ENCODE data around the gene EFCC1.

The EFCC1 gene

DNA sequence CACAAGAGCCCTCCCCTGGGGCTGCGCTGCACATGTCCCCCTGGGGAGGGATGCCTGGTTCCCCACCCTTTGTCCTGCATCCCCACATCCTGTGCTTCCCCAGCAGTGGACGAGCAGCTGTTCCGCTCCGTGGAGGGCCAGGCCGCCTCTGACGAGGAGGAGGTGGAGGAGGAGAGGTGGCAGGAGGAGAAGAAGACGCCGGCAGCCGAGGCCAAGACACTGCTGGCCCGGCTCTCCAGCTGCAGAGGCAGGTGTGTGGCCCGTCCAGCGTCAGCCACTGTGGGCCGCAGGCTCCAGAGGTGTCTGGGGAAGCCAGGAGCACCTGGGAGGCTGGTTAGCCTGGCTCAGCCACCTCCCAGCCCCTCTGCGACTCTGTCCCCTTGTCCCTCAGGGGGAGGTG lies 31.6 kb downstream of the EFCC1 start:
- H3K27me3 ChIP-seq (ENCODE audit: insufficient read depth, low read length): 0 out of 2 replicates have a peak, but pooled peaks cover 3% of the 10 kb centered on the region
- H3K27ac ChIP-seq (ENCODE audit: low read depth, low read length): no peak overlapping the region
- no peaks in the 10 kb centered on the region for H3K4me1 ChIP-seq (ENCODE audit: control insufficient read depth, insufficient read depth, low read length, unreplicated experiment)

DNA sequence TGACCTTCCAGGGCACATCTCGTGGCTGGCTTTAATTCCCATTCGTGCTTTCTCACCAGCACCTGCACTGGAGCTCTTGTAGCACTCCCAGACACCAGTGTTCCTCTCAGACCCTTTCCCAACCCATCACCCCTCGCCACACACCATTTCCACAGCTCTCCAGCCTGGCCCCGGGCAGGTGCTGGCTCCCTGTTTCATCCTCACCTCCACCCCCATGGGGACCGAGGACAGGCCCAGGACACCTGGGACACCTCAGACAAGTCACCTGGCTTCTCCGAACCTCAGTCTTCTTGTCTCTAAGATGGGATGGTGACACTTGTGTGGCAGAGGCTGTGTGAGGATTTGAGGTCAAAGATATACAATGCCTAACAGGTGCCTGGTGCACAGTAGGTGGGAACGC lies 32.0 kb downstream of the EFCC1 start:
- Histone ChIP-seq H3K4me1 (ENCODE audit: control insufficient read depth, insufficient read depth, low read length, unreplicated experiment) (no peaks in the 10 kb centered on the region), H3K79me2 (ENCODE audit: control insufficient read depth, insufficient read depth, low read length, unreplicated experiment) (no peaks in the 10 kb centered on the region), H3K4me3 (ENCODE audit: low read depth, low read length) (no peak overlapping the region), H2AFZ (ENCODE audit: low read length, unreplicated experiment) (no peak overlapping the region), H3K27ac (ENCODE audit: low read depth, low read length) (no peak overlapping the region), H3K27me3 (ENCODE audit: insufficient read depth, low read length) (0 out of 2 replicates have a peak, but pooled peaks cover 3% of the 10 kb centered on the region), H3K36me3 (ENCODE audit: insufficient read depth, low read length) (no peaks in the 10 kb centered on the region)

More for the DNA sequence above, 31.6 kb downstream of the EFCC1 start:
- H3K4me3 ChIP-seq (ENCODE audit: low read depth, low read length): no peak overlapping the region
- no peaks in the 10 kb centered on the region for H3K79me2 ChIP-seq (ENCODE audit: control insufficient read depth, insufficient read depth, low read length, unreplicated experiment)
- H3K36me3 ChIP-seq (ENCODE audit: insufficient read depth, low read length): no peaks in the 10 kb centered on the region
- H2AFZ ChIP-seq (ENCODE audit: low read length, unreplicated experiment): no peak overlapping the region

DNA sequence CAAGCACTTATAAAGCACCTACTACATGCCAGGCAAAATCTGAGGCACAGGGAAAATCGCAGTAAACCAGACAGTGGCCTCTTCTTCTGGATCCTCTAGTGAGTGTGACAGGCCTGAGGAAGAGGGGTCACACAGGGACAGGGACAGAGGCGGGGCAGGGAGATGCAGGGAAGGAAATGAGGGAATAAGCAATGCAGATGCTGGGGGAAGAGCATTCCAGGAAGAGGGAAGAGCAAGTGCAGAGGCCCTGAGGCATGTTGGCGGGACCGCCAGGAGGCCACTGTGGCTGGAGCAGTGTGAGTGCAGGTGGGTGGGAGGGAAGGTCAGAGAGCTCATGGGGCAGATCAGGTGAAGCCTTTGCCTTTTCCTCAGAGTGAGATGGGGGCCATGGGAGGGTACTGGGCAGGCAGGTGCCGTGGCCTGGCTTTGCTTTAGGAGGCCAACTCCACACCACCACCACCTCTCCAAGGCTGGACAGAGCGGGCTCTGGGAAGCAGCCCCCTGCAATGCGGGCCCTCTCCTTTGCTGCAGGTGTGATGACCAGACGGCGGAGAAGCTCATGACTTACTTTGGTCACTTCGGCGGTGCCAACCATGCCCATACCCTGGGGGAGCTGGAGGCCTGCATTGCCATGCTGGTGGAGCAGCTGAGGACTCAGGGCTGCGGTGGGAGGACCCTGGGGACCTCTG lies 32.7 kb downstream of the EFCC1 start:
- Histone ChIP-seq H3K79me2 (ENCODE audit: control insufficient read depth, insufficient read depth, low read length, unreplicated experiment) (no peaks in the 10 kb centered on the region), H2AFZ (ENCODE audit: low read length, unreplicated experiment) (no peak overlapping the region), H3K4me1 (ENCODE audit: control insufficient read depth, insufficient read depth, low read length, unreplicated experiment) (no peaks in the 10 kb centered on the region), H3K4me3 (ENCODE audit: low read depth, low read length) (no peak overlapping the region), H3K27me3 (ENCODE audit: insufficient read depth, low read length) (0 out of 2 replicates have a peak, but pooled peaks cover 3% of the 10 kb centered on the region), H3K27ac (ENCODE audit: low read depth, low read length) (no peak overlapping the region), H3K36me3 (ENCODE audit: insufficient read depth, low read length) (no peaks in the 10 kb centered on the region)

DNA sequence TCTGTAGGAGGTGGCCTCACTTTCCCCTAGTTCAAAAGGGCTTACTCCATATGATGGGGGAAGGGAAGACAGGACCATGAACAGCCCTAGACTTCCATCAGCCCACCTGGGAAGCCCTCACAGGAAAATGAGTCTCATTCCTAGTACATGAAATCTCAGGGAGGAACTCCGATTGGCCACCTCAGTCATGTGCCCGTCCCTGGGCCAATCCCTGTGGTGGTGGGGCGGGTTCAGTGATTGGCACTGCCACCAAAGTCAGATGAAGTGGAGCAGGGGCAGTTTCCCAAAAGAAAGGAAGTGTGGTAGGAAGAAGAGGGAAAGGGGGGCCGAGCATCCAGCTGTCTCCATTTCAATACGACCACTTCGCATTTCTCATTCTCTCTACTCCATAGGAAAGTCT lies 33.5 kb downstream of the EFCC1 start:
- no peak overlapping the region for H2AFZ ChIP-seq (ENCODE audit: low read length, unreplicated experiment)
- no peaks in the 10 kb centered on the region for H3K79me2 ChIP-seq (ENCODE audit: control insufficient read depth, insufficient read depth, low read length, unreplicated experiment)

GRCh38 chr3:129035360-129036221 lies 34.5 kb downstream of the EFCC1 start:
- Histone ChIP-seq H3K79me2 (ENCODE audit: control insufficient read depth, insufficient read depth, low read length, unreplicated experiment) (no peaks in the 10 kb centered on the region), H3K27ac (ENCODE audit: low read depth, low read length) (no peak overlapping the region), H3K4me3 (ENCODE audit: low read depth, low read length) (no peak overlapping the region), H3K4me1 (ENCODE audit: control insufficient read depth, insufficient read depth, low read length, unreplicated experiment) (no peaks in the 10 kb centered on the region), H3K27me3 (ENCODE audit: insufficient read depth, low read length) (no peaks in the 10 kb centered on the region), H2AFZ (ENCODE audit: low read length, unreplicated experiment) (no peak overlapping the region), H3K36me3 (ENCODE audit: insufficient read depth, low read length) (no peaks in the 10 kb centered on the region)

More for the DNA sequence above, 33.5 kb downstream of the EFCC1 start:
- Histone ChIP-seq H3K27ac (ENCODE audit: low read depth, low read length) (no peak overlapping the region), H3K27me3 (ENCODE audit: insufficient read depth, low read length) (0 out of 2 replicates have a peak, but pooled peaks cover 3% of the 10 kb centered on the region), H3K36me3 (ENCODE audit: insufficient read depth, low read length) (no peaks in the 10 kb centered on the region), H3K4me3 (ENCODE audit: low read depth, low read length) (no peak overlapping the region), H3K4me1 (ENCODE audit: control insufficient read depth, insufficient read depth, low read length, unreplicated experiment) (no peaks in the 10 kb centered on the region)

DNA sequence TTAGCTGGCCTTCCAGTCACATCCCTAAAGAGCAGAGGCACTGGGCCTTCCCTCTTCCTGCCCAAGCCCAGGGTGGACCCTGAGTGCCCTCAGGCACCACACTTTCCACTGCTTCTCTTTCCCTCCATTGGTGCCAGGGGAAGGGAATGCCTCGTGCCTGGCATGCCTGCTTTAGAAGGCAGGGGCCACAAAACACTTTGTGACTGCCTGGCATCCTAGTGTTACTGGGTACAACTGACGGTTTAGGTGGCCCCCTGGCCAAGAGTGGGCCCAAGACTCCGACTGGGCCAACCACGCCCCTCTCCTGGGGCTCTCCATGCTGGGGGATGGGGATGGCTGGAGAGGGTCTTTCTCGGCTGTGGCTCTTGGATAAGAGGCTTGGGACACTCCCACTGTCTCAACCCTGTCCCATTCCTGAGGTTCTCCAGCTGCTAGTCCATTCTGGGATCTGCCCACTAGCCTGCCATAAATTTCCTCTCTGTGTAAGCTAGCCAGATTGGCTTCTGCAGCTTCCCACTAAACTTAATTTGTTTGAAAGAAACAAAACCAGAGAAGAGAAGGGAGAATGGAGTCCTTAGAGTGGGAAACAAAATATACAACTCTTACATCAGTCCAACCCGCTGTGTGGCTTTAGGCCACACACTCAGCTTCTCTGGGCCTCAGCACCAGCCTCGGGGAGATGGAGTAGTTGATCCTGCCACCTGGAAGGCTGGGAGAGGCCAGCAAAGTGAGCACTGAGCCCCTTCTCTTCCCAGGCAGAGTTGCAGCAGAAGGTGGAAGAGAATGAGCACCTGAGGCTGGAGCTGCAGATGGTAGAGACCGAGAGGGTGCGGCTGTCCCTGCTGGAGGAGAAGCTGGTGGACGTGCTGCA lies 35.4 kb downstream of the EFCC1 start:
- Histone ChIP-seq H3K27ac (ENCODE audit: low read depth, low read length) (no peak overlapping the region), H2AFZ (ENCODE audit: low read length, unreplicated experiment) (no peak overlapping the region), H3K4me3 (ENCODE audit: low read depth, low read length) (no peak overlapping the region), H3K36me3 (ENCODE audit: insufficient read depth, low read length) (no peaks in the 10 kb centered on the region), H3K79me2 (ENCODE audit: control insufficient read depth, insufficient read depth, low read length, unreplicated experiment) (no peaks in the 10 kb centered on the region), H3K4me1 (ENCODE audit: control insufficient read depth, insufficient read depth, low read length, unreplicated experiment) (no peaks in the 10 kb centered on the region), H3K27me3 (ENCODE audit: insufficient read depth, low read length) (no peaks in the 10 kb centered on the region)

- no peak overlapping the region for H2AFZ ChIP-seq (ENCODE audit: low read length, unreplicated experiment)
- no peaks in the 10 kb centered on the region; the same call in 1 of the 2 replicates for H3K27me3 ChIP-seq (ENCODE audit: insufficient read depth, low read length)
- H3K4me1 ChIP-seq (ENCODE audit: control insufficient read depth, insufficient read depth, low read length, unreplicated experiment): no peaks in the 10 kb centered on the region
- H3K79me2 ChIP-seq (ENCODE audit: control insufficient read depth, insufficient read depth, low read length, unreplicated experiment): no peaks in the 10 kb centered on the region
- no peaks in the 10 kb centered on the region for H3K36me3 ChIP-seq (ENCODE audit: insufficient read depth, low read length)
- no peak overlapping the region for H3K4me3 ChIP-seq (ENCODE audit: low read depth, low read length)
- H3K27ac ChIP-seq (ENCODE audit: low read depth, low read length): no peak overlapping the region
Measured at GRCh38 chr3:129037093-129037419, 36.0 kb downstream of the EFCC1 start.

- Histone ChIP-seq H3K79me2 (ENCODE audit: control insufficient read depth, insufficient read depth, low read length, unreplicated experiment) (no peaks in the 10 kb centered on the region), H3K27ac (ENCODE audit: low read depth, low read length) (no peak overlapping the region), H3K27me3 (ENCODE audit: insufficient read depth, low read length) (peaks cover 3% of the 10 kb centered on the region; the same call in 1 of the 2 replicates), H3K4me3 (ENCODE audit: low read depth, low read length) (no peak overlapping the region), H2AFZ (ENCODE audit: low read length, unreplicated experiment) (no peak overlapping the region), H3K4me1 (ENCODE audit: control insufficient read depth, insufficient read depth, low read length, unreplicated experiment) (no peaks in the 10 kb centered on the region), H3K36me3 (ENCODE audit: insufficient read depth, low read length) (no peaks in the 10 kb centered on the region)
Measured at GRCh38 chr3:129038121-129038855, 37.2 kb downstream of the EFCC1 start.

- peaks cover 3% of the 10 kb centered on the region; the same call in 1 of the 2 replicates for H3K27me3 ChIP-seq (ENCODE audit: insufficient read depth, low read length)
- no peak overlapping the region for H3K27ac ChIP-seq (ENCODE audit: low read depth, low read length)
- no peaks in the 10 kb centered on the region for H3K36me3 ChIP-seq (ENCODE audit: insufficient read depth, low read length)
- H3K79me2 ChIP-seq (ENCODE audit: control insufficient read depth, insufficient read depth, low read length, unreplicated experiment): no peaks in the 10 kb centered on the region
- H3K4me1 ChIP-seq (ENCODE audit: control insufficient read depth, insufficient read depth, low read length, unreplicated experiment): no peaks in the 10 kb centered on the region
- H2AFZ ChIP-seq (ENCODE audit: low read length, unreplicated experiment): no peak overlapping the region
- no peak overlapping the region for H3K4me3 ChIP-seq (ENCODE audit: low read depth, low read length)
Measured at GRCh38 chr3:129039271-129040038, 38.4 kb downstream of the EFCC1 start.

All from ACC112 (cell line).